Hepatocyte (in vitro differentiated cells): ENCODE data around the gene VGLL4. TPM values are rescaled to one million over a fixed set of nuclear protein-coding genes. Genes with fewer than 3 reads are reported as not detected.

Experiments used
- DNase-seq: peaks from one replicate; pipeline ENCODE4 v3.0.0-alpha.2; 2016; ENCODE audit warnings: low spot score
- H2AFZ ChIP-seq: fragments of 200-600 bp; sonication (generic); 2 replicates; pipeline ENCODE4 v1.6.0; 2016; ENCODE audit warnings: antibody characterized with exemption, mild to moderate bottlenecking
- H3K27ac ChIP-seq: fragments of 200-600 bp; sonication (generic); 2 replicates; pipeline ENCODE4 v1.5.1; 2016; ENCODE audit warnings: mild to moderate bottlenecking
- H3K27me3 ChIP-seq: fragments of 200-600 bp; sonication (generic); 2 replicates; pipeline ENCODE4 v1.6.1; 2016
- H3K36me3 ChIP-seq: fragments of 200-600 bp; sonication (generic); replicated peaks from 2 replicates; pipeline ENCODE4 v1.5.1; 2016; ENCODE audit warnings: low read depth; ENCODE audit not compliant: insufficient read depth
- H3K4me1 ChIP-seq: fragments of 200-600 bp; sonication (generic); 2 replicates; pipeline ENCODE4 v1.5.1; 2016; ENCODE audit warnings: mild to moderate bottlenecking, moderate library complexity; ENCODE audit not compliant: insufficient read depth
- H3K4me2 ChIP-seq: fragments of 200-600 bp; sonication (generic); 2 replicates; pipeline ENCODE4 v1.6.0; 2016
- H3K4me3 ChIP-seq: fragments of 200-600 bp; sonication (generic); 2 replicates; pipeline ENCODE4 v1.5.1; 2016; ENCODE audit warnings: mild to moderate bottlenecking
- H3K79me2 ChIP-seq: fragments of 200-600 bp; sonication (generic); 2 replicates; pipeline ENCODE4 v1.6.0; 2017; ENCODE audit warnings: mild to moderate bottlenecking
- H3K9me2 ChIP-seq: fragments of 200-600 bp; sonication (generic); replicated peaks from 2 replicates; pipeline ENCODE4 v1.6.0; 2017; ENCODE audit warnings: mild to moderate bottlenecking; ENCODE audit not compliant: insufficient read depth
- H3K9me3 ChIP-seq: fragments of 200-600 bp; sonication (generic); 2 replicates; pipeline ENCODE4 v1.5.1; 2016; ENCODE audit warnings: low read depth, mild to moderate bottlenecking
- H4K20me1 ChIP-seq: fragments of 200-600 bp; sonication (generic); 2 replicates; pipeline ENCODE4 v1.6.0; 2016; ENCODE audit warnings: mild to moderate bottlenecking; ENCODE audit not compliant: insufficient read depth, poor library complexity, severe bottlenecking
- EZH2 ChIP-seq: fragments of 200-600 bp; sonication (generic); IDR thresholded peaks from 2 replicates; pipeline ENCODE4 v1.6.1; 2016; ENCODE audit warnings: antibody characterized with exemption, mild to moderate bottlenecking, borderline replicate concordance
- EZH2phosphoT487 ChIP-seq: fragments of 200-600 bp; sonication (generic); IDR thresholded peaks from one replicate; pipeline ENCODE4 v1.6.1; 2018; ENCODE audit warnings: antibody characterized with exemption, mild to moderate bottlenecking, low read depth, moderate library complexity; ENCODE audit not compliant: unreplicated experiment, severe bottlenecking
- WGBS: methylation state at CpG from one replicate; pipeline ENCODE4 v1.1.6; 2016; ENCODE audit warnings: low lambda C conversion rate; ENCODE audit errors: missing lambda C conversion rate; 5-methylcytosine and 5-hydroxymethylcytosine counted together
- polyA plus RNA-seq: library from polyadenylated mRNA; unstranded; fragments of >200 nt; fragmentation: Nextera tagmentation; extraction: Ambion mirVana; gene quantifications from 2 replicates; pipeline ENCODE4 v1.2.1, GENCODE V29; 2016
- total RNA-seq: library from RNA; depleted of rRNA; stranded (reverse); fragments of >200 nt; gene quantifications from 2 replicates; pipeline ENCODE4 v1.2.3, GENCODE V29; 2014
- TF ChIP-seq, protein P1 (sequence below): fragments of 200-600 bp; sonication (generic); IDR thresholded peaks from 2 replicates; pipeline ENCODE4 v1.5.1; 2016; ENCODE audit warnings: antibody characterized with exemption, mild to moderate bottlenecking; ENCODE audit not compliant: poor library complexity

VGLL4 gene
- total and polyA plus RNA-seq, 2 experiments from 2014 or later: 57.9 to 109 TPM

DNA sequence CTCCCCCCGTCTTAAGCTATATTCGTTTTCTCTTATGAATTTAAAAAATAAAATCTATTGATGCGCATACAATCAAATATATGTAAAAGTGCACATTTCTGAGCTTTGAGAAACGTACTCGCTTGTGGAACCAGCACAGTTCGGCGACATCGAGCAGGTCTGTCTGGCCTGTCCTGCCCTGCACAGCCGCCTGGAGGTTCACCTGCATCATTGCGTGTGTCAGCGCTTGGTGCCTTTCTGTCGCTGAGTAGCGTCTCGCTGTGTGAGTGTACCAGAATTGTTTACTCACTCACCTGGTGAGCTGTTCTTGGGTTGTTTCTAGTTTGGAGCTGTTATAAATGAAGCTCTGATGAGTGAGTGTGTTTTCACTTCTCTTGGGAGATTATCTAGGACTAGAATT lies 104.0 kb downstream of the VGLL4 start:
- H3K27ac ChIP-seq: no peak overlapping the region
- H2AFZ ChIP-seq: no peak overlapping the region
- no peaks in the 10 kb centered on the region for H3K9me2 ChIP-seq
- peak; percentile 37 for DNase-seq
- H3K4me3 ChIP-seq: no peak overlapping the region
- TF ChIP-seq, protein P1, sequence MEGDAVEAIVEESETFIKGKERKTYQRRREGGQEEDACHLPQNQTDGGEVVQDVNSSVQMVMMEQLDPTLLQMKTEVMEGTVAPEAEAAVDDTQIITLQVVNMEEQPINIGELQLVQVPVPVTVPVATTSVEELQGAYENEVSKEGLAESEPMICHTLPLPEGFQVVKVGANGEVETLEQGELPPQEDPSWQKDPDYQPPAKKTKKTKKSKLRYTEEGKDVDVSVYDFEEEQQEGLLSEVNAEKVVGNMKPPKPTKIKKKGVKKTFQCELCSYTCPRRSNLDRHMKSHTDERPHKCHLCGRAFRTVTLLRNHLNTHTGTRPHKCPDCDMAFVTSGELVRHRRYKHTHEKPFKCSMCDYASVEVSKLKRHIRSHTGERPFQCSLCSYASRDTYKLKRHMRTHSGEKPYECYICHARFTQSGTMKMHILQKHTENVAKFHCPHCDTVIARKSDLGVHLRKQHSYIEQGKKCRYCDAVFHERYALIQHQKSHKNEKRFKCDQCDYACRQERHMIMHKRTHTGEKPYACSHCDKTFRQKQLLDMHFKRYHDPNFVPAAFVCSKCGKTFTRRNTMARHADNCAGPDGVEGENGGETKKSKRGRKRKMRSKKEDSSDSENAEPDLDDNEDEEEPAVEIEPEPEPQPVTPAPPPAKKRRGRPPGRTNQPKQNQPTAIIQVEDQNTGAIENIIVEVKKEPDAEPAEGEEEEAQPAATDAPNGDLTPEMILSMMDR: no peak
- no peak for TF ChIP-seq EZH2phosphoT487
- TF ChIP-seq EZH2: no peak
- no peak overlapping the region for H3K4me2 ChIP-seq
- H3K79me2 ChIP-seq: no peaks in the 10 kb centered on the region
- no peaks in the 10 kb centered on the region for H3K27me3 ChIP-seq
- no peaks in the 10 kb centered on the region for H3K36me3 ChIP-seq
- H3K9me3 ChIP-seq: no peaks in the 10 kb centered on the region
- 85% methylated on average over 14 of the region's 14 CpGs for WGBS
- H4K20me1 ChIP-seq: no peaks in the 10 kb centered on the region
- peaks cover 5% of the 10 kb centered on the region for H3K4me1 ChIP-seq

DNA sequence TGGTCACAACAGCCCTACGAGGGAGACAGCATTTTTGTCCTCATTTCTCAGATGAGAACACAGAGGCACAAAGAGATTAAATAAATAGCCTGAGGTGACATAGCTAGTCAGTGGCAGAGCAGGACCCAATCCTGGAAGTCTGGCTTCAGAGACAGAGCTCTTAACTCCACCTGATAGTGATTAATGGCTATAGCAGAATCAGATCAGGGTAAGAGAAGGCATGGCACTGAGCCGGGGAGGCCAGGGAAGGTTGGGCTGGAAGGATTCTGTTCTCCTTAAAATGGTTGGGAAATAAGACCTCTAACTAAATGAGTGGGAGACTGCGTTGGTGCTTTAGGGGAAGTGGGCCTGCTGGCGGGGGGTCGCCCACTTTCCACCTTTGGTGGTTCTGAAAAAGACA lies 104.5 kb downstream of the VGLL4 start:
- Histone ChIP-seq H3K36me3 (no peaks in the 10 kb centered on the region), H3K4me3 (no peak overlapping the region), H3K27me3 (no peaks in the 10 kb centered on the region), H2AFZ (no peak overlapping the region), H4K20me1 (no peaks in the 10 kb centered on the region), H3K79me2 (no peaks in the 10 kb centered on the region), H3K9me2 (no peaks in the 10 kb centered on the region), H3K9me3 (no peaks in the 10 kb centered on the region), H3K27ac (no peak overlapping the region), H3K4me1 (peaks cover 1% of the 10 kb centered on the region), H3K4me2 (no peak overlapping the region)
- DNase-seq: no peak
- no peak for TF ChIP-seq EZH2phosphoT487
- TF ChIP-seq, protein P1: no peak
- no peak for TF ChIP-seq EZH2
- WGBS: 85% methylated on average over 5 of the region's 5 CpGs

DNA sequence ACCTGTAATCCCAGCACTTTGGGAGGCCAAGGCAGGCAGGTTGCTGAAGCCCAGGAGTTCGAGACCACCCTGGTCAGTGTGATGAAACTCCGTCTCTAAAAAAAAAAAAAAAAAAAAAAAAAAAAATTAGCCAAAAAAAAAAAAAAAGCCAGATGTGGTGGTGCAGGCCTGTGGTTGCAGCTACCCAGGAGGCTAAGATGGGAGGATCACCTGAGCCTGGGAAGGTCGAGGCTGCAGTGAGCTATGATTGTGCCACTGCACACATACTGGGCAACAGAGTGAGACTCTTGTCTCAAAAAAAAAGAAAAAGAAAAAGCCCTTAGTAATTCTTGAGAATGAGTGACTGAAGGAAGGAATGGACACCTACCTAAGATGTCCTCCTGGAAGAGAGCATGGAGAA lies 105.1 kb downstream of the VGLL4 start:
- H4K20me1 ChIP-seq: no peaks in the 10 kb centered on the region
- no peaks in the 10 kb centered on the region for H3K36me3 ChIP-seq
- no peaks in the 10 kb centered on the region for H3K79me2 ChIP-seq
- H2AFZ ChIP-seq: no peak overlapping the region
- no peaks in the 10 kb centered on the region for H3K9me2 ChIP-seq
- WGBS: 98% methylated on average over 3 of the region's 3 CpGs
- DNase-seq: no peak
- no peak overlapping the region for H3K4me3 ChIP-seq
- H3K9me3 ChIP-seq: no peaks in the 10 kb centered on the region
- TF ChIP-seq EZH2 (no peak), EZH2phosphoT487 (no peak)
- TF ChIP-seq, protein P1: no peak
- H3K27me3 ChIP-seq: no peaks in the 10 kb centered on the region
- H3K4me1 ChIP-seq: peaks cover 6% of the 10 kb centered on the region
- H3K27ac ChIP-seq: no peak overlapping the region
- H3K4me2 ChIP-seq: no peak overlapping the region
